BE2C (cell line): ENCODE data around the gene OSBPL2. TPM values are rescaled to one million over a fixed set of nuclear protein-coding genes. Genes with fewer than 3 reads are reported as not detected.
A peak's percentile ranks its signal among the peaks of the same experiment; 100 is the strongest.

ENCODE experiments used
- DNase-seq: peaks from one replicate; pipeline ENCODE4 v3.0.0-alpha.2; 2020
- H3K27me3 ChIP-seq: fragments of 250-450 bp; sonication (Bioruptor Pico); 2 replicates; pipeline ENCODE4 v1.5.1; 2020; ENCODE audit warnings: mild to moderate bottlenecking
- H3K36me3 ChIP-seq: fragments of 250-450 bp; sonication (Bioruptor Pico); 2 replicates; pipeline ENCODE4 v1.5.1; 2020; ENCODE audit warnings: mild to moderate bottlenecking
- H3K4me1 ChIP-seq: fragments of 250-450 bp; sonication (Bioruptor Pico); 2 replicates; pipeline ENCODE4 v1.5.1; 2020
- H3K4me3 ChIP-seq: 2 replicates; pipeline ENCODE4 v1.5.1; 2011; ENCODE audit warnings: low read depth, low read length
- H3K9me3 ChIP-seq: fragments of 250-450 bp; sonication (Bioruptor Pico); 2 replicates; pipeline ENCODE4 v1.5.1; 2020
- CTCF ChIP-seq: IDR thresholded peaks from 2 replicates; pipeline ENCODE4 v1.5.1; 2012; ENCODE audit warnings: mild to moderate bottlenecking, low read depth, low read length
- polyA plus RNA-seq: library from polyadenylated mRNA; unstranded; fragments of >200 nt; gene quantifications from one replicate; pipeline ENCODE4 v1.2.1, GENCODE V29; 2012; ENCODE audit warnings: low read depth, missing spikeins; ENCODE audit not compliant: insufficient read length, insufficient read depth

The OSBPL2 gene
- polyA plus RNA-seq, result 22.4 TPM

GRCh38 chr20:62237801-62238568, at the start of gene OSBPL2:
OSBPL2 (plus strand) TSS chr20:62238521; CDS start chr20:62256185, 17,664 bp downstream.
- H3K4me3 ChIP-seq, result peak within 1 kb of the TSS; percentile 66
- H3K36me3 ChIP-seq, result no peaks in the 10 kb centered on the region
- no peaks in the 10 kb centered on the region for H3K27me3 ChIP-seq
- no peaks in the 10 kb centered on the region for H3K9me3 ChIP-seq
- no peak for TF ChIP-seq CTCF
- peak; percentile 99 for DNase-seq
- no peaks in the 10 kb centered on the region for H3K4me1 ChIP-seq

- H3K27me3 ChIP-seq, result no peaks in the 10 kb centered on the region
- peaks cover 22% of the 10 kb centered on the region for H3K36me3 ChIP-seq
- H3K4me3 ChIP-seq, result no peak overlapping the region
- no peak for DNase-seq
- H3K4me1 ChIP-seq, result no peaks in the 10 kb centered on the region
- TF ChIP-seq CTCF, result no peak
- no peaks in the 10 kb centered on the region for H3K9me3 ChIP-seq
Measured at GRCh38 chr20:62190639-62191411, 47.5 kb upstream of the OSBPL2 start.

GRCh38 chr20:62191781-62192559, 46.4 kb upstream of the OSBPL2 start:
- Histone ChIP-seq H3K36me3 (peaks cover 27% of the 10 kb centered on the region), H3K9me3 (no peaks in the 10 kb centered on the region), H3K27me3 (no peaks in the 10 kb centered on the region), H3K4me1 (no peaks in the 10 kb centered on the region), H3K4me3 (no peak overlapping the region)
- TF ChIP-seq CTCF, result no peak
- no peak for DNase-seq

- DNase-seq, result no peak
- Histone ChIP-seq H3K4me1 (no peaks in the 10 kb centered on the region), H3K9me3 (no peaks in the 10 kb centered on the region), H3K27me3 (no peaks in the 10 kb centered on the region), H3K4me3 (no peak overlapping the region), H3K36me3 (peaks cover 34% of the 10 kb centered on the region)
- no peak for TF ChIP-seq CTCF
Measured at GRCh38 chr20:62192635-62193034, 45.7 kb upstream of the OSBPL2 start.

- DNase-seq, result no peak
- Histone ChIP-seq H3K4me3 (no peak overlapping the region), H3K27me3 (no peaks in the 10 kb centered on the region), H3K9me3 (no peaks in the 10 kb centered on the region), H3K4me1 (no peaks in the 10 kb centered on the region), H3K36me3 (peaks cover 41% of the 10 kb centered on the region)
- no peak for TF ChIP-seq CTCF
Measured at GRCh38 chr20:62193079-62194025, 45.0 kb upstream of the OSBPL2 start.
